ENCODE measurements around the gene RRAGA. TPM values are rescaled to one million over a fixed set of nuclear protein-coding genes. Genes with fewer than 3 reads are reported as not detected.
"Not testable (repeated sequence)": the region's sequence is repeated elsewhere in the genome, so short reads cannot be mapped to it uniquely, and the experiment has no call there.

RRAGA gene
- total RNA-seq (2014; rRNA removed; shearing (Covaris generic)): 16.9 and 23.1 TPM in 2 replicates

- DNase-seq (ENCODE audit: low spot score): peak; percentile 98
Measured at GRCh38 chr9:19048966-19049916, at the start of gene RRAGA. RRAGA (plus strand) TSS chr9:19049427; CDS start chr9:19049660, 233 bp downstream.

- DNase-seq (ENCODE audit: low spot score): no peak
Measured at GRCh38 chr9:19000133-19000532, 49.1 kb upstream of the RRAGA start.

GRCh38 chr9:19009391-19009965 is 39.7 kb upstream of the RRAGA start:
- DNase-seq (ENCODE audit: low spot score): no peak

GRCh38 chr9:19018201-19018600 is 31.0 kb upstream of the RRAGA start:
- no peak for DNase-seq (ENCODE audit: low spot score)

GRCh38 chr9:19020886-19021455 is 28.3 kb upstream of the RRAGA start:
- DNase-seq (ENCODE audit: low spot score): no peak

GRCh38 chr9:19021649-19022048 is 27.6 kb upstream of the RRAGA start:
- not testable (repeated sequence) for DNase-seq (ENCODE audit: low spot score)

GRCh38 chr9:19022206-19022605 is 27.0 kb upstream of the RRAGA start:
- no peak for DNase-seq (ENCODE audit: low spot score)

GRCh38 chr9:19023078-19023477 is 26.1 kb upstream of the RRAGA start:
- no peak for DNase-seq (ENCODE audit: low spot score)

- DNase-seq (ENCODE audit: low spot score): no peak
Measured at GRCh38 chr9:19026375-19026774, 22.9 kb upstream of the RRAGA start.

- no peak for DNase-seq (ENCODE audit: low spot score)
Measured at GRCh38 chr9:19027825-19028224, 21.4 kb upstream of the RRAGA start.

GRCh38 chr9:19028835-19029451 is 20.3 kb upstream of the RRAGA start:
- peak; percentile 66 for DNase-seq (ENCODE audit: low spot score)

- no peak for DNase-seq (ENCODE audit: low spot score)
Measured at GRCh38 chr9:19030899-19031298, 18.3 kb upstream of the RRAGA start.

- no peak for DNase-seq (ENCODE audit: low spot score)
Measured at GRCh38 chr9:19032406-19032805, 16.8 kb upstream of the RRAGA start.

GRCh38 chr9:19033015-19033414 is 16.2 kb upstream of the RRAGA start, which contains the start of gene SAXO1:
SAXO1 (minus strand) TSS chr9:19033209; CDS start chr9:19032908, 301 bp downstream.
- DNase-seq (ENCODE audit: low spot score): no peak

GRCh38 chr9:19036611-19037010 is 12.6 kb upstream of the RRAGA start:
- no peak for DNase-seq (ENCODE audit: low spot score)

- DNase-seq (ENCODE audit: low spot score): peak; percentile 44
Measured at GRCh38 chr9:19049917-19050636, 850 bp downstream of the RRAGA start.

GRCh38 chr9:19050637-19051591 is 1.7 kb downstream of the RRAGA start:
- no peak for DNase-seq (ENCODE audit: low spot score)

GRCh38 chr9:19057033-19057432 is 7.8 kb downstream of the RRAGA start:
- DNase-seq (ENCODE audit: low spot score): no peak

- no peak for DNase-seq (ENCODE audit: low spot score)
Measured at GRCh38 chr9:19074229-19074628, 25.0 kb downstream of the RRAGA start.

- DNase-seq (ENCODE audit: low spot score): peak; percentile 42
Measured at GRCh38 chr9:19074836-19075235, 25.6 kb downstream of the RRAGA start.

All from HT-29 (cell line).